Endothelial cell of umbilical vein (primary cell): Measurements from ENCODE around the gene SUV39H1. TPM values are rescaled to one million over a fixed set of nuclear protein-coding genes. Genes with fewer than 3 reads are reported as not detected.
"Not testable (repeated sequence)": the region's sequence is repeated elsewhere in the genome, so short reads cannot be mapped to it uniquely, and the experiment has no call there.

Experiments used
- BruUV-seq: library from RNA; stranded (reverse); fragments of 400-500 nt; replicated peaks from 2 replicates; lab custom pipeline; 2021; lab: Mats Ljungman, UMichigan
- CTCF ChIA-PET: fragments of 300-600, 350-600 bp; sonication (Branson Sonifier 250); formaldehyde crosslinking; loops from one replicate; lab custom pipeline; 2021; ENCODE audit warnings: antibody characterized with exemption, inconsistent platforms; lab: Charles Lee
- POLR2A ChIA-PET: fragments of 300-600, 350-600 bp; sonication (Branson Sonifier 250); formaldehyde crosslinking; loops from one replicate; lab custom pipeline; 2021; ENCODE audit warnings: antibody characterized with exemption, inconsistent platforms; lab: Charles Lee
- DNase-seq: peaks from one replicate; pipeline ENCODE4 v3.0.0-alpha.2; 2011; ENCODE audit warnings: low read depth, low spot score
- FAIRE-seq: peaks from 2 replicates; lab custom pipeline; 2011; peaks lifted over from hg19 to GRCh38; lab: Jason Lieb, UNC
- H2AFZ ChIP-seq: 2 replicates; pipeline ENCODE4 v1.6.0; 2012; ENCODE audit warnings: low read depth, low read length, control low read depth, inconsistent platforms
- H3K27ac ChIP-seq: 2 replicates; pipeline ENCODE4 v1.5.1; 2011; ENCODE audit warnings: low read depth, mild to moderate bottlenecking, control low read depth, low read length, moderate library complexity; ENCODE audit not compliant: insufficient read depth
- H3K27me3 ChIP-seq, 2 experiments: 2 replicates each; pipeline versions ENCODE4 v1.6.0 to v1.6.1; 2011; ENCODE audit warnings: low read length in 2 of 2, mixed read lengths in 1 of 2; ENCODE audit not compliant: control insufficient read depth in 2 of 2, insufficient read depth in 2 of 2
- H3K36me3 ChIP-seq, 2 experiments: 2 replicates in 1 of 2; 3 replicates in 1 of 2; pipeline ENCODE4 v1.5.1; 2011; ENCODE audit warnings: low read length in 2 of 2, mild to moderate bottlenecking in 1 of 2, moderate library complexity in 1 of 2; ENCODE audit not compliant: control insufficient read depth in 2 of 2, insufficient read depth in 2 of 2; ENCODE audit errors: extremely low read depth in 1 of 2
- H3K4me1 ChIP-seq: 3 replicates; pipeline ENCODE4 v1.5.1; 2011; ENCODE audit warnings: mild to moderate bottlenecking, low read length; ENCODE audit not compliant: control insufficient read depth, insufficient read depth; ENCODE audit errors: extremely low read depth
- H3K4me2 ChIP-seq: 2 replicates; pipeline ENCODE4 v1.6.1; 2011; ENCODE audit warnings: low read length, control low read depth, mixed read lengths; ENCODE audit not compliant: insufficient read depth
- H3K4me3 ChIP-seq, 3 experiments: fragments of 200-600 bp in 1 of 3; sonication (generic), shearing (Covaris generic) in 1 of 3; replicated peaks in 1 of 3; 2 replicates each; pipeline ENCODE4 v1.5.1; 2011 to 2016; ENCODE audit warnings: control low read depth in 3 of 3, low read length in 3 of 3, mild to moderate bottlenecking in 2 of 3, inconsistent platforms in 1 of 3, low read depth in 1 of 3, moderate library complexity in 1 of 3; ENCODE audit not compliant: insufficient read depth in 1 of 3
- H3K79me2 ChIP-seq: 2 replicates; pipeline ENCODE4 v1.6.0; 2012; ENCODE audit warnings: low read length, inconsistent platforms; ENCODE audit not compliant: control insufficient read depth, insufficient read depth
- H3K9ac ChIP-seq: replicated peaks from 2 replicates; pipeline ENCODE3; 2011; ENCODE audit warnings: low read length, control low read depth; ENCODE audit not compliant: insufficient read depth; ENCODE audit errors: extremely low read depth
- H3K9me1 ChIP-seq: replicated peaks from 3 replicates; pipeline ENCODE4 v1.6.0; 2011; ENCODE audit warnings: mild to moderate bottlenecking, low read length; ENCODE audit not compliant: control insufficient read depth, insufficient read depth; ENCODE audit errors: extremely low read depth
- H3K9me3 ChIP-seq: replicated peaks from 2 replicates; pipeline ENCODE4 v1.5.1; 2012; ENCODE audit warnings: low read length, inconsistent platforms; ENCODE audit not compliant: control insufficient read depth, insufficient read depth
- H4K20me1 ChIP-seq: replicated peaks from 2 replicates; pipeline ENCODE3; 2011; ENCODE audit warnings: mild to moderate bottlenecking, low read length; ENCODE audit not compliant: control insufficient read depth, insufficient read depth; ENCODE audit errors: extremely low read depth
- CTCF ChIP-seq, 2 donors: IDR thresholded peaks; 1 replicate in 1 of 2; 2 replicates in 1 of 2; pipeline ENCODE4 v1.5.1; 2011; ENCODE audit warnings: low read length in 2 of 2, mild to moderate bottlenecking in 2 of 2, moderate library complexity in 2 of 2, control low read depth in 1 of 2, inconsistent platforms in 1 of 2, low read depth in 1 of 2; ENCODE audit not compliant: insufficient read depth in 1 of 2; ENCODE audit errors: extremely low read depth in 1 of 2
- EZH2 ChIP-seq: IDR thresholded peaks from 2 replicates; pipeline ENCODE4 v1.6.1; 2012; ENCODE audit warnings: borderline replicate concordance, low read depth, mild to moderate bottlenecking, moderate library complexity, low read length, inconsistent platforms; ENCODE audit not compliant: severe bottlenecking
- FOS ChIP-seq: IDR thresholded peaks from 2 replicates; pipeline ENCODE4 v1.6.1; 2011; ENCODE audit warnings: mild to moderate bottlenecking, low read length, moderate library complexity, borderline replicate concordance; ENCODE audit not compliant: insufficient read depth
- GATA2 ChIP-seq: IDR thresholded peaks from 2 replicates; pipeline ENCODE4 v1.7.0; 2011; ENCODE audit warnings: low read depth, mild to moderate bottlenecking, moderate library complexity, mixed read lengths, low read length; ENCODE audit not compliant: insufficient read length, insufficient read depth
- JUN ChIP-seq: IDR thresholded peaks from 2 replicates; pipeline ENCODE4 v1.6.1; 2011; ENCODE audit warnings: borderline replicate concordance, low read depth; ENCODE audit not compliant: insufficient read length, insufficient read depth
- MAX ChIP-seq: IDR thresholded peaks from 2 replicates; pipeline ENCODE4 v1.6.1; 2011; ENCODE audit not compliant: insufficient read depth, insufficient read length
- MYC ChIP-seq: IDR thresholded peaks from one replicate; pipeline ENCODE4 v1.6.1; 2011; ENCODE audit warnings: mild to moderate bottlenecking, low read depth, low read length
- POLR2A ChIP-seq: IDR thresholded peaks from 2 replicates; pipeline ENCODE4 v1.6.1; 2012; ENCODE audit warnings: low read depth, mild to moderate bottlenecking, control low read depth, low read length
- POLR2AphosphoS5 ChIP-seq: IDR thresholded peaks from 2 replicates; pipeline ENCODE4 v1.6.1; 2012; ENCODE audit warnings: low read depth, mild to moderate bottlenecking, control low read depth, low read length, moderate library complexity; ENCODE audit not compliant: insufficient read depth
- dilution Hi-C: fragments of 300-500 bp; cut with MboI; formaldehyde crosslinking; loops from one replicate; pipeline ENCODE4 v1.15.0; 2019; ENCODE audit warnings: low sequenced_read_pairs; ENCODE audit not compliant: extremely low pct_ligation_motif_present
- intact Hi-C: fragments of 100-400 bp; cut with micrococcal nuclease; formaldehyde crosslinking; loops from one replicate; pipeline ENCODE4 v1.10.0; 2022
- polyA plus RNA-seq, 4 experiments: library from polyadenylated mRNA; depleted of rRNA in 3 of 4; stranded (reverse) in 3 of 4; unstranded in 1 of 4; fragments of >200 nt; gene quantifications; 2 replicates each; pipeline versions ENCODE4 v1.2.1 to v1.2.3, GENCODE V29; 2011 to 2012; ENCODE audit warnings: missing spikeins in 1 of 4
- total RNA-seq: library from RNA; stranded (reverse); gene quantifications from 2 replicates; pipeline ENCODE4 v1.2.3, GENCODE V29; 2021

SUV39H1 gene
- total and polyA plus RNA-seq, 2 donors (not counting 3 experiments of a cell fraction or from before 2014, with no cell fraction given), result 18.2 to 19.0 TPM

GRCh38 chrX:48667509-48667908 lies 29.0 kb upstream of the SUV39H1 start:
- Histone ChIP-seq H3K27ac (no peak overlapping the region), H3K36me3 (no peaks in the 10 kb centered on the region), H2AFZ (no peak overlapping the region), H3K9me3 (no peaks in the 10 kb centered on the region), H4K20me1 (no peaks in the 10 kb centered on the region), H3K4me2 (no peak overlapping the region), H3K4me3 (no peak overlapping the region), H3K27me3 (no peaks in the 10 kb centered on the region), H3K9me1 (no peaks in the 10 kb centered on the region), H3K79me2 (no peaks in the 10 kb centered on the region), H3K4me1 (no peaks in the 10 kb centered on the region), H3K9ac (no peak overlapping the region)
- intact Hi-C loops (no loop called here), dilution Hi-C loops (no loop called here)
- POLR2A ChIA-PET, result no interaction called here
- no peak for TF ChIP-seq MYC
- no peak for TF ChIP-seq EZH2
- TF ChIP-seq GATA2, result no peak
- no peak for TF ChIP-seq CTCF (IDR thresholded peaks at IDR 0.05; ENCODE audit: extremely low read depth in 1 of 2, insufficient read depth in 1 of 2, low read depth in 1 of 2, low read length in 2 of 2)
- no peak for TF ChIP-seq FOS
- no peak for TF ChIP-seq JUN
- TF ChIP-seq MAX, result no peak
- no peak for TF ChIP-seq POLR2A
- TF ChIP-seq POLR2AphosphoS5, result no peak
- CTCF ChIA-PET, result no interaction called here
- DNase-seq (no peak), FAIRE-seq (no peak)
- no TSS peak for BruUV-seq

- H3K4me3 ChIP-seq, DNase-seq, POLR2A ChIA-PET, H3K9ac ChIP-seq, H3K4me1 ChIP-seq, FAIRE-seq, H4K20me1 ChIP-seq, BruUV-seq, H3K36me3 ChIP-seq, H3K9me1 ChIP-seq, H3K4me2 ChIP-seq, CTCF ChIA-PET, H3K27ac ChIP-seq, dilution Hi-C loops, H3K9me3 ChIP-seq, intact Hi-C loops, H3K27me3 ChIP-seq, H3K79me2 ChIP-seq, H2AFZ ChIP-seq: not testable (repeated sequence)
Observed at GRCh38 chrX:48668187-48668586, 28.3 kb upstream of the SUV39H1 start.
